Measurements from ENCODE around the gene SARS2.

DNA sequence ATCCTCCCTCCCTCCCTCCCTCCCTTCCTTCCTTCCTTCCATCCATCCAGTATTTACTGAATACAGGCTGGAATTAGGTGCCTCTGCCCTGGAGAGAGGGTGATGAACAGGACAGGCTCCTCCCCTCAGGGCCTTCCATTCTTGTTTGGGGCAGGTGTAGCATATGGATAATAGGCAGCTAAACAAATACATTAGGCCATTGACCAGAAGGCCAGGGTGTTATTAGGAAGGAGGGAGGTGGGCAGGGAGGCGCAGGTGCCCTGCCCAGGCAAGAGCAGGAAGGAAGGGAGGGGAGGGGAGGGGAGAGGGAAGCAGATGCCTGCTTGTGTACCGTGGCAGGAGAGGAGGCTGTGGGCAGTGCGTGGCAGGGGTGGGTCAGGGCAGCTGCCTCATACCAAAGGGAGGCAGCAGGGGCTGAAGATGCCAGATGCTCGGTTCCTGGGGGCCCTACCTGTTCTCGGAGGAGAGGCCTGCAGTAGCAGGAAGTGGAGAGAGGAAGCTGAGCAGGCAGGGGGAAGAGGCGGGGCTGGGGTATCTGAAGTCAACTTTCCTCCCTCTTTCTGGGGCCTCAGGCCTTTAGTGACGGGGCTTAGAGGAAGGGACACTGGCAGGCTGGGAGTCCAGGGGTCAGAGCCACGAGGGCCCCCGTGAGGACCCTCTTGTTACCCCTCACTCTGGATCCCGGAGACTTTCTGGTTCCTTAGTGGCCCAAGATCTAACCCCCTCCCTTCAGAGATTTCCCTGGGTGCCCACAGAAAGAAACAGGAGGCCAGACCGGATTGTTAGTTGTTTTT is 52.6 kb downstream of the SARS2 start, which contains the start of gene RINL:
- TF ChIP-seq, protein P1, sequence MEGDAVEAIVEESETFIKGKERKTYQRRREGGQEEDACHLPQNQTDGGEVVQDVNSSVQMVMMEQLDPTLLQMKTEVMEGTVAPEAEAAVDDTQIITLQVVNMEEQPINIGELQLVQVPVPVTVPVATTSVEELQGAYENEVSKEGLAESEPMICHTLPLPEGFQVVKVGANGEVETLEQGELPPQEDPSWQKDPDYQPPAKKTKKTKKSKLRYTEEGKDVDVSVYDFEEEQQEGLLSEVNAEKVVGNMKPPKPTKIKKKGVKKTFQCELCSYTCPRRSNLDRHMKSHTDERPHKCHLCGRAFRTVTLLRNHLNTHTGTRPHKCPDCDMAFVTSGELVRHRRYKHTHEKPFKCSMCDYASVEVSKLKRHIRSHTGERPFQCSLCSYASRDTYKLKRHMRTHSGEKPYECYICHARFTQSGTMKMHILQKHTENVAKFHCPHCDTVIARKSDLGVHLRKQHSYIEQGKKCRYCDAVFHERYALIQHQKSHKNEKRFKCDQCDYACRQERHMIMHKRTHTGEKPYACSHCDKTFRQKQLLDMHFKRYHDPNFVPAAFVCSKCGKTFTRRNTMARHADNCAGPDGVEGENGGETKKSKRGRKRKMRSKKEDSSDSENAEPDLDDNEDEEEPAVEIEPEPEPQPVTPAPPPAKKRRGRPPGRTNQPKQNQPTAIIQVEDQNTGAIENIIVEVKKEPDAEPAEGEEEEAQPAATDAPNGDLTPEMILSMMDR (IDR thresholded peaks at IDR 0.05; ENCODE audit: insufficient read depth, low read length, poor library complexity, severe bottlenecking): no peak
- TF ChIP-seq EZH2phosphoT487 (conservative IDR thresholded peaks at IDR 0.05; ENCODE audit: low read length): no peak
